ENCODE measurements around the gene HYOU1.

DNA sequence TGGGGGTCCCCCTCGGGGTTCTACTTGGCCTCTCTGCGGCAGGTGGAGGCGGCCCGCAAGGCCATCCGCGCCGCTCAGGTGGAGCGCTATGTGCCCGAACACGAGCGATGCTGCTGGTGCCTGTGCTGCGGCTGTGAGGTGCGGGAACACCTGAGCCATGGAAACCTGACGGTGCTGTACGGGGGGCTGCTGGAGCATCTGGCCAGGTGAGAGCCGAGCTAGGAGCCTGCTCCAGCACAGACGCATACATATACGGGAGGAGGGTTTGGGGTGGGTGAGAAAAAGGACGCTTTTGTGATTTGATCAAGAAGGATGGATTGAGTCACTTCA lies 58.7 kb downstream of the HYOU1 start:
- TF ChIP-seq RARB (CRISPR knock-in tag; IDR thresholded peaks at IDR 0.05) (no peak), OSR1 (CRISPR knock-in tag; IDR thresholded peaks at IDR 0.05) (no peak), ZNF70 (CRISPR knock-in tag; IDR thresholded peaks at IDR 0.05) (no peak), ARNTL (CRISPR knock-in tag; IDR thresholded peaks at IDR 0.05; ENCODE audit: borderline replicate concordance, low read depth) (no peak), TCF4 (CRISPR knock-in tag; IDR thresholded peaks at IDR 0.05; ENCODE audit: borderline replicate concordance) (no peak), ISL1 (CRISPR knock-in tag; IDR thresholded peaks at IDR 0.05) (no peak), ESRRG (CRISPR knock-in tag; IDR thresholded peaks at IDR 0.05) (no peak), GLIS3 (CRISPR knock-in tag; IDR thresholded peaks at IDR 0.05) (no peak), TOX (CRISPR knock-in tag; IDR thresholded peaks at IDR 0.05; ENCODE audit: borderline replicate concordance) (no peak), PPARA (CRISPR knock-in tag; IDR thresholded peaks at IDR 0.05; ENCODE audit: borderline replicate concordance) (no peak), ZNF8 (CRISPR knock-in tag; IDR thresholded peaks at IDR 0.05) (no peak), CSDC2 (CRISPR knock-in tag; IDR thresholded peaks at IDR 0.05) (no peak)
- TF ChIP-seq, protein P1, sequence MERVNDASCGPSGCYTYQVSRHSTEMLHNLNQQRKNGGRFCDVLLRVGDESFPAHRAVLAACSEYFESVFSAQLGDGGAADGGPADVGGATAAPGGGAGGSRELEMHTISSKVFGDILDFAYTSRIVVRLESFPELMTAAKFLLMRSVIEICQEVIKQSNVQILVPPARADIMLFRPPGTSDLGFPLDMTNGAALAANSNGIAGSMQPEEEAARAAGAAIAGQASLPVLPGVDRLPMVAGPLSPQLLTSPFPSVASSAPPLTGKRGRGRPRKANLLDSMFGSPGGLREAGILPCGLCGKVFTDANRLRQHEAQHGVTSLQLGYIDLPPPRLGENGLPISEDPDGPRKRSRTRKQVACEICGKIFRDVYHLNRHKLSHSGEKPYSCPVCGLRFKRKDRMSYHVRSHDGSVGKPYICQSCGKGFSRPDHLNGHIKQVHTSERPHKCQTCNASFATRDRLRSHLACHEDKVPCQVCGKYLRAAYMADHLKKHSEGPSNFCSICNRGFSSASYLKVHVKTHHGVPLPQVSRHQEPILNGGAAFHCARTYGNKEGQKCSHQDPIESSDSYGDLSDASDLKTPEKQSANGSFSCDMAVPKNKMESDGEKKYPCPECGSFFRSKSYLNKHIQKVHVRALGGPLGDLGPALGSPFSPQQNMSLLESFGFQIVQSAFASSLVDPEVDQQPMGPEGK (CRISPR knock-in tag; IDR thresholded peaks at IDR 0.05; ENCODE audit: borderline replicate concordance), result no peak
- TF ChIP-seq, protein P2, sequence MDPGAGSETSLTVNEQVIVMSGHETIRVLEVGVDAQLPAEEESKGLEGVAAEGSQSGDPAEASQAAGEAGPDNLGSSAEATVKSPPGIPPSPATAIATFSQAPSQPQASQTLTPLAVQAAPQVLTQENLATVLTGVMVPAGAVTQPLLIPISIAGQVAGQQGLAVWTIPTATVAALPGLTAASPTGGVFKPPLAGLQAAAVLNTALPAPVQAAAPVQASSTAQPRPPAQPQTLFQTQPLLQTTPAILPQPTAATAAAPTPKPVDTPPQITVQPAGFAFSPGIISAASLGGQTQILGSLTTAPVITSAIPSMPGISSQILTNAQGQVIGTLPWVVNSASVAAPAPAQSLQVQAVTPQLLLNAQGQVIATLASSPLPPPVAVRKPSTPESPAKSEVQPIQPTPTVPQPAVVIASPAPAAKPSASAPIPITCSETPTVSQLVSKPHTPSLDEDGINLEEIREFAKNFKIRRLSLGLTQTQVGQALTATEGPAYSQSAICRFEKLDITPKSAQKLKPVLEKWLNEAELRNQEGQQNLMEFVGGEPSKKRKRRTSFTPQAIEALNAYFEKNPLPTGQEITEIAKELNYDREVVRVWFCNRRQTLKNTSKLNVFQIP (CRISPR knock-in tag; IDR thresholded peaks at IDR 0.05; ENCODE audit: borderline replicate concordance, low read depth), result no peak

Measured in SK-N-SH treated with all-trans-retinoic acid at 6 μM for 48 hours (cell line).